ENCODE measurements around the gene DDAH2. TPM values are rescaled to one million over a fixed set of nuclear protein-coding genes. Genes with fewer than 3 reads are reported as not detected.

DDAH2 gene
- total RNA-seq, 2 donors from 2014 or later, result 150 to 153 TPM

DNA sequence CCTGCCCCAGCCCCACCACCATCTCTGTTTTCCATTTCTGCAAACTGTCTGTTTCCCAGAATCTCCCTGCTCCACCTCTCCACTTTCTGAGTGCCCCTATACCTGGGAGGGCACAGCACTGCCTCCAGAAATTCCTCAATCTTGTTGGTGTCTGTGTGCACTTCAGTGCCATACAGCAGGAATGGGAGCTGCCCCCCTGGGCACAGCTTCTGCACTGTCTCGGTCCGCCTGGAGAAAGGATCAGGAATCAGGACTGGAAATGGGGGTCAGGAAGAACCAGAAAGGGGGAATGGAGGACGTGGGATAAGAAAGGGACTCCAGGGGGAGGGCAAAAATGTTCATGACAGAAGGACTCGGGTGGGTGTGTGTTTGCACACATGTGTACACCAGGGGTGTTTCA is 4.6 kb upstream of the DDAH2 start:
- H3K9me3 Mint-ChIP-seq, result no peaks in the 10 kb centered on the region
- Histone ChIP-seq H3K27ac (ENCODE audit: low read depth, low read length) (no peak overlapping the region), H3K4me3 (ENCODE audit: low read length) (peak overlapping the region; percentile 98), H3K36me3 (ENCODE audit: control insufficient read depth, insufficient read depth, low read length) (peaks cover 44% of the 10 kb centered on the region), H3K9ac (ENCODE audit: extremely low read depth, low read length, poor library complexity, severe bottlenecking) (no peak overlapping the region), H3K27me3 (ENCODE audit: control insufficient read depth, insufficient read depth, low read length, poor library complexity, severe bottlenecking) (no peaks in the 10 kb centered on the region), H3K9me3 (ENCODE audit: control insufficient read depth, low read length) (no peaks in the 10 kb centered on the region), H3K4me1 (ENCODE audit: control insufficient read depth, insufficient read depth, low read length) (peaks cover 15% of the 10 kb centered on the region)
- H3K36me3 Mint-ChIP-seq (ENCODE audit: low read depth), result peaks cover 37% of the 10 kb centered on the region
- peak overlapping the region; percentile 99 for H3K4me3 Mint-ChIP-seq
- TF ChIP-seq CTCF (conservative IDR thresholded peaks at IDR 0.05), result no peak
- WGBS, 2 experiments (ENCODE audit: insufficient coverage in 1 of 2, insufficient read length in 1 of 2), result 91 to 96% methylated on average over 4 of the region's 4 CpGs
- DNase-seq, result no peak
- H3K4me1 Mint-ChIP-seq, result peaks cover 42% of the 10 kb centered on the region
- no peaks in the 10 kb centered on the region for H3K27me3 Mint-ChIP-seq (ENCODE audit: insufficient read depth)
- H3K27ac Mint-ChIP-seq, result peak overlapping the region; percentile 93

GRCh38 chr6:31732029-31732428 is 2.9 kb upstream of the DDAH2 start:
- Histone ChIP-seq H3K36me3 (ENCODE audit: control insufficient read depth, insufficient read depth, low read length) (peaks cover 60% of the 10 kb centered on the region), H3K4me1 (ENCODE audit: control insufficient read depth, insufficient read depth, low read length) (peaks cover 9% of the 10 kb centered on the region), H3K9ac (ENCODE audit: extremely low read depth, low read length, poor library complexity, severe bottlenecking) (no peak overlapping the region), H3K27me3 (ENCODE audit: control insufficient read depth, insufficient read depth, low read length, poor library complexity, severe bottlenecking) (no peaks in the 10 kb centered on the region), H3K4me3 (ENCODE audit: low read length) (no peak overlapping the region), H3K27ac (ENCODE audit: low read depth, low read length) (no peak overlapping the region), H3K9me3 (ENCODE audit: control insufficient read depth, low read length) (no peaks in the 10 kb centered on the region)
- H3K9me3 Mint-ChIP-seq, result no peaks in the 10 kb centered on the region
- 50 to 81% methylated on average over 1 to 3 of the region's 3 CpGs for WGBS, 2 experiments (ENCODE audit: insufficient coverage in 1 of 2, insufficient read length in 1 of 2)
- no peak overlapping the region for H3K27ac Mint-ChIP-seq
- no peaks in the 10 kb centered on the region for H3K27me3 Mint-ChIP-seq (ENCODE audit: insufficient read depth)
- H3K36me3 Mint-ChIP-seq (ENCODE audit: low read depth), result peaks cover 51% of the 10 kb centered on the region
- TF ChIP-seq CTCF (conservative IDR thresholded peaks at IDR 0.05), result no peak
- H3K4me3 Mint-ChIP-seq, result no peak overlapping the region
- peaks cover 25% of the 10 kb centered on the region for H3K4me1 Mint-ChIP-seq
- no peak for DNase-seq

DNA sequence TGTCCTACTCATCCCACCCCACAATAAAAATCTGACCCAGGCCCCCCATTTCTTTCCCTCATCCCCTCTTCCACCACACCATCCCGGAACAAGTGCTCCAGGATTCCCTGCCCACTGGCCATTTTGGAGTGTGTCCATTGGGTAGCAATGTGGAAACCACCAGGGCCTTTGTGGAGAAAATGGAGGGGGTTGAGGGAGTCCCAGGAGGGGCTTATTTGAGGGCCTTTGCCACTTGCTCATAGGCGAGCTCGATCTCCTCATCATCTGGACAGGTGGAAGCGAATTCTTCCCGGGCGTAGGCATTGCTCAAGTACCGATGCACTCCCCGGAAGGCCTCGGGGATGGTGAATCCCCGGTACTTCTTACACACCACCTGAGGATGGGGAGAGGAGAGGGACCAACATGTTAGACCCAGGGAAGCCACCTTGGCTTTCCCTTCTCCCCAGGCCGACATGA is 1.6 kb upstream of the DDAH2 start:
- Mint-ChIP-seq H3K4me3 (peak overlapping the region; percentile 92), H3K27ac (peak overlapping the region; percentile 97), H3K27me3 (ENCODE audit: insufficient read depth) (no peaks in the 10 kb centered on the region), H3K36me3 (ENCODE audit: low read depth) (peaks cover 65% of the 10 kb centered on the region), H3K9me3 (no peaks in the 10 kb centered on the region), H3K4me1 (peaks cover 19% of the 10 kb centered on the region)
- TF ChIP-seq CTCF (conservative IDR thresholded peaks at IDR 0.05), result no peak
- Histone ChIP-seq H3K36me3 (ENCODE audit: control insufficient read depth, insufficient read depth, low read length) (peaks cover 73% of the 10 kb centered on the region), H3K4me3 (ENCODE audit: low read length) (peak overlapping the region; percentile 88), H3K27me3 (ENCODE audit: control insufficient read depth, insufficient read depth, low read length, poor library complexity, severe bottlenecking) (no peaks in the 10 kb centered on the region), H3K9ac (ENCODE audit: extremely low read depth, low read length, poor library complexity, severe bottlenecking) (no peak overlapping the region), H3K9me3 (ENCODE audit: control insufficient read depth, low read length) (no peaks in the 10 kb centered on the region), H3K4me1 (ENCODE audit: control insufficient read depth, insufficient read depth, low read length) (peaks cover 5% of the 10 kb centered on the region), H3K27ac (ENCODE audit: low read depth, low read length) (no peak overlapping the region)
- DNase-seq, result peak; percentile 58
- 73 to 88% methylated on average over 2 to 11 of the region's 11 CpGs for WGBS, 2 experiments (ENCODE audit: insufficient coverage in 1 of 2, insufficient read length in 1 of 2)

Data from endodermal cell (in vitro differentiated cells).